Sigmoid colon (tissue), 7 donors: ENCODE data around the gene THBD. TPM values are rescaled to one million over a fixed set of nuclear protein-coding genes. Genes with fewer than 3 reads are reported as not detected.

Experiments used
- DNase-seq: peaks from one replicate; pipeline ENCODE4 v3.0.0-alpha.2; 2019
- H3K27ac ChIP-seq, 4 donors: fragments of 200-600 bp; sonication (generic); one replicate each; pipeline ENCODE4 v1.5.1; 2016 to 2019; ENCODE audit warnings: mild to moderate bottlenecking in 1 of 4
- H3K27me3 ChIP-seq, 3 donors: fragments of 200-600 bp; sonication (generic); one replicate each; pipeline ENCODE4 v1.5.1; 2019; ENCODE audit warnings: mild to moderate bottlenecking in 1 of 3
- H3K36me3 ChIP-seq, 4 donors: fragments of 200-600 bp; sonication (generic); one replicate each; pipeline ENCODE4 v1.5.1; 2016 to 2019
- H3K4me1 ChIP-seq, 4 donors: fragments of 200-600 bp; sonication (generic); one replicate each; pipeline ENCODE4 v1.5.1; 2017 to 2019
- H3K4me3 ChIP-seq, 4 donors: fragments of 200-600 bp; sonication (generic); one replicate each; pipeline ENCODE4 v1.5.1; 2017 to 2019; ENCODE audit warnings: mild to moderate bottlenecking in 2 of 4, moderate library complexity in 1 of 4
- H3K9me3 ChIP-seq, 4 donors: fragments of 200-600 bp in 3 of 4; sonication (generic) in 3 of 4; one replicate each; pipeline versions ENCODE4 v1.5.1 to v1.6.1; 2013 to 2019
- CTCF ChIP-seq, 4 experiments: fragments of 450-650 bp in 3 of 4; fragments of 200-600 bp in 1 of 4; IDR thresholded peaks; one replicate each; pipeline ENCODE4 v1.5.1; 2016 to 2019; ENCODE audit warnings: antibody characterized with exemption in 4 of 4, mild to moderate bottlenecking in 3 of 4, moderate library complexity in 2 of 4
- EP300 ChIP-seq, 4 donors: sonication (generic); formaldehyde crosslinking; IDR thresholded peaks; one replicate each; pipeline ENCODE4 v1.6.1; 2017; ENCODE audit warnings: antibody characterized with exemption in 4 of 4
- POLR2A ChIP-seq, 2 donors: fragments of 450-650 bp; IDR thresholded peaks; one replicate each; pipeline ENCODE4 v1.6.1; 2016; ENCODE audit warnings: antibody characterized with exemption in 2 of 2, mild to moderate bottlenecking in 2 of 2, moderate library complexity in 2 of 2
- POLR2AphosphoS5 ChIP-seq, 4 donors: sonication (generic); formaldehyde crosslinking; IDR thresholded peaks; one replicate each; pipeline ENCODE4 v1.6.1; 2017; ENCODE audit warnings: antibody characterized with exemption in 4 of 4
- WGBS, 2 donors: extraction: QIAGEN DNeasy Blood & Tissue Kit; methylation state at CpG; one replicate each; pipeline ENCODE4 v1.1.7; 2013; 5-methylcytosine and 5-hydroxymethylcytosine counted together
- intact Hi-C: fragments of 100-400 bp; cut with DNase I; formaldehyde crosslinking; loops from one replicate; pipeline ENCODE4 v1.15.1; 2023
- polyA plus RNA-seq, 3 donors: library from polyadenylated mRNA; stranded (reverse); fragments of 200-250 nt; gene quantifications; one replicate each; pipeline ENCODE4 v1.2.3, GENCODE V29; 2013
- total RNA-seq, 4 donors: library from RNA; depleted of rRNA; stranded (reverse); fragments of >200 nt; gene quantifications; one replicate each; pipeline ENCODE4 v1.1.0, GENCODE V29; 2016
- donor health status: healthy with polysubstance abuse.
- donor health status: Bipolar disorder and iron deficiency.
- donor health status: healthy.

THBD gene
- total and polyA plus RNA-seq, 7 donors: 1.8 to 26.6 (median 8.6) TPM

GRCh38 chr20:23034721-23035671 is 14.5 kb downstream of the THBD start, which contains the start of gene SSTR4:
TSS of gene SSTR4 (plus strand) at chr20:23035312. CDS start at chr20:23035484, 172 bp downstream.
- Histone ChIP-seq H3K27ac (no peak within 1 kb of the TSS), H3K27me3 (peaks cover 8 to 55% (median 20%) of the 10 kb centered on the region in 3 donors), H3K4me1 (peaks cover 0 to 8% (median 1%) of the 10 kb centered on the region in 4 donors), H3K4me3 (no peak within 1 kb of the TSS), H3K36me3 (no peaks in the 10 kb centered on the region), H3K9me3 (no peaks in the 10 kb centered on the region)
- WGBS, 2 donors: 23 to 46% methylated on average over 83 of the region's 83 CpGs
- intact Hi-C loops: no loop called here
- TF ChIP-seq POLR2A (IDR thresholded peaks at IDR 0.05) (no peak), EP300 (IDR thresholded peaks at IDR 0.05) (no peak), CTCF (IDR thresholded peaks at IDR 0.05) (no peak), POLR2AphosphoS5 (IDR thresholded peaks at IDR 0.05) (no peak)
- no peak for DNase-seq

- H3K27ac ChIP-seq: no peak overlapping the region
- TF ChIP-seq POLR2A (IDR thresholded peaks at IDR 0.05): no peak
- TF ChIP-seq CTCF (IDR thresholded peaks at IDR 0.05): no peak
- peaks cover 8 to 55% (median 20%) of the 10 kb centered on the region in 3 donors for H3K27me3 ChIP-seq
- no peak overlapping the region for H3K4me3 ChIP-seq
- intact Hi-C loops: no loop called here
- 65 to 89% methylated on average over 4 of the region's 4 CpGs for WGBS, 2 donors
- H3K9me3 ChIP-seq: no peaks in the 10 kb centered on the region
- no peaks in the 10 kb centered on the region for H3K4me1 ChIP-seq
- no peak for DNase-seq
- no peaks in the 10 kb centered on the region for H3K36me3 ChIP-seq
Measured at GRCh38 chr20:23033918-23034317, 15.6 kb downstream of the THBD start.

- WGBS, 2 donors: 48 to 78% methylated on average over 5 of the region's 5 CpGs
- H3K4me1 ChIP-seq: no peaks in the 10 kb centered on the region
- H3K27me3 ChIP-seq: peaks cover 8 to 49% (median 20%) of the 10 kb centered on the region in 3 donors
- no peaks in the 10 kb centered on the region for H3K9me3 ChIP-seq
- H3K36me3 ChIP-seq: no peaks in the 10 kb centered on the region
- no peak for DNase-seq
- H3K4me3 ChIP-seq: no peak overlapping the region
- intact Hi-C loops: no loop called here
- TF ChIP-seq EP300 (IDR thresholded peaks at IDR 0.05) (no peak), POLR2AphosphoS5 (IDR thresholded peaks at IDR 0.05) (no peak), CTCF (IDR thresholded peaks at IDR 0.05) (no peak), POLR2A (IDR thresholded peaks at IDR 0.05) (no peak)
- H3K27ac ChIP-seq: no peak overlapping the region
Measured at GRCh38 chr20:23032750-23033078, 16.8 kb downstream of the THBD start.

- Histone ChIP-seq H3K27ac (no peak overlapping the region), H3K4me3 (no peak overlapping the region), H3K27me3 (peaks cover 8 to 46% (median 20%) of the 10 kb centered on the region in 3 donors), H3K36me3 (no peaks in the 10 kb centered on the region), H3K9me3 (no peaks in the 10 kb centered on the region), H3K4me1 (no peaks in the 10 kb centered on the region)
- DNase-seq: no peak
- TF ChIP-seq EP300 (IDR thresholded peaks at IDR 0.05): no peak
- TF ChIP-seq CTCF (IDR thresholded peaks at IDR 0.05): no peak
- no peak for TF ChIP-seq POLR2A (IDR thresholded peaks at IDR 0.05)
- TF ChIP-seq POLR2AphosphoS5 (IDR thresholded peaks at IDR 0.05): no peak
- intact Hi-C loops: no loop called here
- WGBS, 2 donors: 75 to 79% methylated on average over 6 of the region's 6 CpGs
Measured at GRCh38 chr20:23032056-23032749, 17.3 kb downstream of the THBD start.
